ENCODE data around the gene RBFOX2. TPM values are rescaled to one million over a fixed set of nuclear protein-coding genes. Genes with fewer than 3 reads are reported as not detected.

Gene RBFOX2
- polyA plus RNA-seq, 1 of the 3 experiments (the other 2 are of a cell fraction), result 115 TPM

DNA sequence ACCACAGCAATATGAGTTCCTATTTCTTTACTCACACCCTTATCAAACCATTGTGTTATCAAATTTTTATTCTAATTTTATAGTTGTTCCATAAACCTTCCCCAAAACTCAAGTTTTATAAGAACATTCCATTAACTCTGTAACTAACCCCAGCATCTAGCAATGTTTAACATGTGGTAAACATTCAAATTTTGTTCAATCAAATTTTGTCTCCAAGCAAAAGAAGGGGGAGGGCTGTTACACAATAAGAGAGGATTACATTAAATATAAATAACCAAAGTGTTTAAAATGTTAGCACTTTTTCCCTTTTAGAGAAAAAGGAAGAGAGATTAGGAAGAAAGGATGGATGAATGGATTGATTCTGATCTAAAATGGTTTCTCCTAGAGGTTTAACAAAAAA is 20.5 kb downstream of the RBFOX2 start:
- Histone ChIP-seq H3K9ac (no peak overlapping the region), H3K4me2 (0 out of 2 replicates have a peak overlapping the region, but pooled peaks have one; percentile 3)
- TF ChIP-seq RXRA (IDR thresholded peaks at IDR 0.05; ENCODE audit: borderline replicate concordance, low read depth) (no peak), FOXJ3 (CRISPR knock-in tag; IDR thresholded peaks at IDR 0.05) (no peak)

DNA sequence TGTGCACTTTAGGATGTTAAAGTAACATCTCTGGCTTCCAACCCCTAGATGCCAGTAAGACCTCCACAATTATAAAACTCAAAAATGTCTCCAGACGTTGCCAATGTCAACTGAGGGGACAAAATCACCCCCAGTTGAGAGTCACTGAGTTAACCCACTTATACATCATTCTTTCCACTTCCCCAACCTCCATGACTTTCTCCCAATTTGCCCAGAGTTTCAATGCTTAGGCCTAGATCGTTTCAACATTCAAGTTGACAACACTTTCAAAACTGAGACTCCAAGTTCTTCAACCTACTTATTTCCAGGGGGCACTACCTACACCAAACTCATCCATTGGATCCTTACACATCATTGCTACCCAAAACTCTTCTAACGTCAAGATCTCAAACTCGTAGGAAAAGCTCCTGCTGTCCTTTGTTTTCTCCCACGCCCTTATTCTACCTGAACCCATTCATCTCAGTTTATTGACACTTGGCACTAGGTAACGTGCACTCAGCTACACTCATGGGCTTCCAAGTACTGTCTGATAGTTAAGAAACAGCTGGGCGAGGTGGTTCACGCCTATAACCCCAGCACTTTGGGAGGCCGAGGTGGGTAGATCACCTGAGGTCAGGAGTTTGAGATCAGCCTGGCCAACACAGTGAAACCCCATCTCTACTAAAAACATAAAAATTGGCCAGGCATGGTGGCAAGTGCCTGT is 24.5 kb downstream of the RBFOX2 start:
- Histone ChIP-seq H3K27me3 (ENCODE audit: insufficient read depth) (no peaks in the 10 kb centered on the region), H4K20me1 (ENCODE audit: insufficient read depth) (peaks cover 39% of the 10 kb centered on the region), H3K36me3 (replicated peaks in 1 of 2; ENCODE audit: control insufficient read depth in 1 of 2, insufficient read depth in 2 of 2, low read length in 1 of 2) (no peaks in the 10 kb centered on the region), H3K4me3 (ENCODE audit: low read depth in 2 of 2, low read length in 1 of 2) (no peak overlapping the region), H3K9me2 (no peaks in the 10 kb centered on the region), H3K9me3 (no peaks in the 10 kb centered on the region), H3K27ac (ENCODE audit: low read depth in 2 of 2, low read length in 1 of 2) (no peak overlapping the region), H3K9ac (no peak overlapping the region), H3K79me2 (ENCODE audit: insufficient read depth) (peaks cover 98% of the 10 kb centered on the region), H3K4me2 (no peak overlapping the region), H2AFZ (ENCODE audit: low read depth) (no peak overlapping the region), H3K4me1 (ENCODE audit: control insufficient read depth in 1 of 2, insufficient read depth in 2 of 2, low read depth in 1 of 2, low read length in 1 of 2) (peaks cover 10 to 18% of the 10 kb centered on the region in 2 experiments; a peak in 3 of 4 replicates), H3F3A (replicated peaks; ENCODE audit: insufficient read depth) (peaks cover 4% of the 10 kb centered on the region)
- 97% methylated on average over 9 of the region's 9 CpGs for WGBS (ENCODE audit: low lambda C conversion rate)
- no peak for DNase-seq
- ChIA-PET CTCF (interaction anchor here (2.3 to 4.3 kb wide), 2 partner anchors 9 to 73 kb away, joined by 7 to 25 read pairs; no protein-coding TSS in a partner anchor), POLR2A (no interaction called here)
- TF ChIP-seq FOXJ3 (CRISPR knock-in tag; IDR thresholded peaks at IDR 0.05) (no peak), RXRA (IDR thresholded peaks at IDR 0.05; ENCODE audit: borderline replicate concordance, low read depth) (no peak), CHD2 (IDR thresholded peaks at IDR 0.05; ENCODE audit: low read length, partially characterized antibody) (no peak), FOXM1 (IDR thresholded peaks at IDR 0.05; ENCODE audit: low read depth) (no peak)
- TF ChIP-seq, protein P1, sequence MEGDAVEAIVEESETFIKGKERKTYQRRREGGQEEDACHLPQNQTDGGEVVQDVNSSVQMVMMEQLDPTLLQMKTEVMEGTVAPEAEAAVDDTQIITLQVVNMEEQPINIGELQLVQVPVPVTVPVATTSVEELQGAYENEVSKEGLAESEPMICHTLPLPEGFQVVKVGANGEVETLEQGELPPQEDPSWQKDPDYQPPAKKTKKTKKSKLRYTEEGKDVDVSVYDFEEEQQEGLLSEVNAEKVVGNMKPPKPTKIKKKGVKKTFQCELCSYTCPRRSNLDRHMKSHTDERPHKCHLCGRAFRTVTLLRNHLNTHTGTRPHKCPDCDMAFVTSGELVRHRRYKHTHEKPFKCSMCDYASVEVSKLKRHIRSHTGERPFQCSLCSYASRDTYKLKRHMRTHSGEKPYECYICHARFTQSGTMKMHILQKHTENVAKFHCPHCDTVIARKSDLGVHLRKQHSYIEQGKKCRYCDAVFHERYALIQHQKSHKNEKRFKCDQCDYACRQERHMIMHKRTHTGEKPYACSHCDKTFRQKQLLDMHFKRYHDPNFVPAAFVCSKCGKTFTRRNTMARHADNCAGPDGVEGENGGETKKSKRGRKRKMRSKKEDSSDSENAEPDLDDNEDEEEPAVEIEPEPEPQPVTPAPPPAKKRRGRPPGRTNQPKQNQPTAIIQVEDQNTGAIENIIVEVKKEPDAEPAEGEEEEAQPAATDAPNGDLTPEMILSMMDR (IDR thresholded peaks at IDR 0.05), result no peak
- TF ChIP-seq, protein P2, sequence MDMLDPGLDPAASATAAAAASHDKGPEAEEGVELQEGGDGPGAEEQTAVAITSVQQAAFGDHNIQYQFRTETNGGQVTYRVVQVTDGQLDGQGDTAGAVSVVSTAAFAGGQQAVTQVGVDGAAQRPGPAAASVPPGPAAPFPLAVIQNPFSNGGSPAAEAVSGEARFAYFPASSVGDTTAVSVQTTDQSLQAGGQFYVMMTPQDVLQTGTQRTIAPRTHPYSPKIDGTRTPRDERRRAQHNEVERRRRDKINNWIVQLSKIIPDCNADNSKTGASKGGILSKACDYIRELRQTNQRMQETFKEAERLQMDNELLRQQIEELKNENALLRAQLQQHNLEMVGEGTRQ (IDR thresholded peaks at IDR 0.05; ENCODE audit: borderline replicate concordance, low read depth, low read length), result no peak

More for the DNA sequence above, 20.5 kb downstream of the RBFOX2 start:
- H3K4me3 ChIP-seq (ENCODE audit: low read depth in 2 of 2, low read length in 1 of 2), result no peak overlapping the region
- H3F3A ChIP-seq (replicated peaks; ENCODE audit: insufficient read depth), result peaks cover 5% of the 10 kb centered on the region
- H2AFZ ChIP-seq (ENCODE audit: low read depth), result no peak overlapping the region
- peak overlapping the region; percentile 24 to 72 for H3K27ac ChIP-seq (ENCODE audit: low read depth in 2 of 2, low read length in 1 of 2)
- H3K9me2 ChIP-seq, result no peaks in the 10 kb centered on the region
- DNase-seq, result no peak
- H4K20me1 ChIP-seq (ENCODE audit: insufficient read depth), result peaks cover 56% of the 10 kb centered on the region
- POLR2A ChIA-PET, result no interaction called here
- no peaks in the 10 kb centered on the region for H3K27me3 ChIP-seq (ENCODE audit: insufficient read depth)
- peaks cover 100% of the 10 kb centered on the region for H3K79me2 ChIP-seq (ENCODE audit: insufficient read depth)
- peaks cover 35 to 41% of the 10 kb centered on the region in 2 experiments for H3K4me1 ChIP-seq (ENCODE audit: control insufficient read depth in 1 of 2, insufficient read depth in 2 of 2, low read depth in 1 of 2, low read length in 1 of 2)
- CTCF ChIA-PET, result interaction anchor here (1.3 to 1.6 kb wide), 2 partner anchors 14 to 57 kb away, joined by 4 to 5 read pairs; no protein-coding TSS in a partner anchor
- no peaks in the 10 kb centered on the region for H3K9me3 ChIP-seq
- no peaks in the 10 kb centered on the region for H3K36me3 ChIP-seq (replicated peaks in 1 of 2; ENCODE audit: control insufficient read depth in 1 of 2, insufficient read depth in 2 of 2, low read length in 1 of 2)
